Measurements from ENCODE around the gene PTPRN2.
"Not testable (repeated sequence)": the region's sequence is repeated elsewhere in the genome, so short reads cannot be mapped to it uniquely, and the experiment has no call there.

Gene PTPRN2

GRCh38 chr7:157904211-157904865 lies 683.3 kb downstream of the PTPRN2 start:
- no peak overlapping the region for H3K4me3 ChIP-seq (ENCODE audit: low read depth, low read length)

- no peak overlapping the region for H3K4me3 ChIP-seq (ENCODE audit: low read depth, low read length)
Measured at GRCh38 chr7:157903710-157904109, 683.9 kb downstream of the PTPRN2 start.

- no peak overlapping the region for H3K4me3 ChIP-seq (ENCODE audit: low read depth, low read length)
Measured at GRCh38 chr7:157903296-157903695, 684.3 kb downstream of the PTPRN2 start.

GRCh38 chr7:157901816-157902610 lies 685.6 kb downstream of the PTPRN2 start:
- not testable (repeated sequence) for H3K4me3 ChIP-seq (ENCODE audit: low read depth, low read length)

- no peak overlapping the region for H3K4me3 ChIP-seq (ENCODE audit: low read depth, low read length)
Measured at GRCh38 chr7:157901166-157901565, 686.5 kb downstream of the PTPRN2 start.

- no peak overlapping the region for H3K4me3 ChIP-seq (ENCODE audit: low read depth, low read length)
Measured at GRCh38 chr7:157900556-157900955, 687.1 kb downstream of the PTPRN2 start.

GRCh38 chr7:157900011-157900410 lies 687.6 kb downstream of the PTPRN2 start:
- no peak overlapping the region for H3K4me3 ChIP-seq (ENCODE audit: low read depth, low read length)

GRCh38 chr7:157898802-157899505 lies 688.7 kb downstream of the PTPRN2 start:
- no peak overlapping the region for H3K4me3 ChIP-seq (ENCODE audit: low read depth, low read length)

GRCh38 chr7:157898261-157898660 lies 689.4 kb downstream of the PTPRN2 start:
- no peak overlapping the region for H3K4me3 ChIP-seq (ENCODE audit: low read depth, low read length)

GRCh38 chr7:157897681-157898080 lies 689.9 kb downstream of the PTPRN2 start:
- no peak overlapping the region for H3K4me3 ChIP-seq (ENCODE audit: low read depth, low read length)

GRCh38 chr7:157896774-157897555 lies 690.7 kb downstream of the PTPRN2 start:
- H3K4me3 ChIP-seq (ENCODE audit: low read depth, low read length): no peak overlapping the region

- H3K4me3 ChIP-seq (ENCODE audit: low read depth, low read length): not testable (repeated sequence)
Measured at GRCh38 chr7:157896376-157896675, 691.3 kb downstream of the PTPRN2 start.

- H3K4me3 ChIP-seq (ENCODE audit: low read depth, low read length): no peak overlapping the region
Measured at GRCh38 chr7:157895520-157896375, 691.9 kb downstream of the PTPRN2 start.

GRCh38 chr7:157895098-157895497 lies 692.5 kb downstream of the PTPRN2 start:
- H3K4me3 ChIP-seq (ENCODE audit: low read depth, low read length): not testable (repeated sequence)

- no peak overlapping the region for H3K4me3 ChIP-seq (ENCODE audit: low read depth, low read length)
Measured at GRCh38 chr7:157893535-157894044, 694.0 kb downstream of the PTPRN2 start.

- no peak overlapping the region for H3K4me3 ChIP-seq (ENCODE audit: low read depth, low read length)
Measured at GRCh38 chr7:157892751-157893523, 694.7 kb downstream of the PTPRN2 start.

- H3K4me3 ChIP-seq (ENCODE audit: low read depth, low read length): no peak overlapping the region
Measured at GRCh38 chr7:157890921-157891401, 696.7 kb downstream of the PTPRN2 start.

- no peak overlapping the region for H3K4me3 ChIP-seq (ENCODE audit: low read depth, low read length)
Measured at GRCh38 chr7:157889480-157889879, 698.1 kb downstream of the PTPRN2 start.

- H3K4me3 ChIP-seq (ENCODE audit: low read depth, low read length): no peak overlapping the region
Measured at GRCh38 chr7:157888579-157888978, 699.0 kb downstream of the PTPRN2 start.

All from iPS-11a (cell line).